ENCODE measurements around the gene HYAL2. TPM values are rescaled to one million over a fixed set of nuclear protein-coding genes. Genes with fewer than 3 reads are reported as not detected.

HYAL2 gene
- total RNA-seq, 6 donors from 2014 or later = 120 to 389 (median 226) TPM

- Histone ChIP-seq H3K36me3 (peaks cover 11 to 62% (median 38%) of the 10 kb centered on the region in 4 donors), H3K4me1 (peaks cover 76 to 89% (median 87%) of the 10 kb centered on the region in 4 donors), H3K9me3 (no peaks in the 10 kb centered on the region), H3K27ac (peak overlapping the region; percentile 94 to 97 (median 95)), H3K4me3 (peak overlapping the region; percentile 65 to 96 (median 74)), H3K27me3 (no peaks in the 10 kb centered on the region)
- 1% methylated on average over 13 to 25 of the region's 45 CpGs for WGBS, 2 donors
- ATAC-seq (ENCODE audit: low FRiP score in 2 of 2) (peak in 1 of 2 donors; percentile 84), DNase-seq (peak; percentile 83 to 95)
- TF ChIP-seq, protein P1, sequence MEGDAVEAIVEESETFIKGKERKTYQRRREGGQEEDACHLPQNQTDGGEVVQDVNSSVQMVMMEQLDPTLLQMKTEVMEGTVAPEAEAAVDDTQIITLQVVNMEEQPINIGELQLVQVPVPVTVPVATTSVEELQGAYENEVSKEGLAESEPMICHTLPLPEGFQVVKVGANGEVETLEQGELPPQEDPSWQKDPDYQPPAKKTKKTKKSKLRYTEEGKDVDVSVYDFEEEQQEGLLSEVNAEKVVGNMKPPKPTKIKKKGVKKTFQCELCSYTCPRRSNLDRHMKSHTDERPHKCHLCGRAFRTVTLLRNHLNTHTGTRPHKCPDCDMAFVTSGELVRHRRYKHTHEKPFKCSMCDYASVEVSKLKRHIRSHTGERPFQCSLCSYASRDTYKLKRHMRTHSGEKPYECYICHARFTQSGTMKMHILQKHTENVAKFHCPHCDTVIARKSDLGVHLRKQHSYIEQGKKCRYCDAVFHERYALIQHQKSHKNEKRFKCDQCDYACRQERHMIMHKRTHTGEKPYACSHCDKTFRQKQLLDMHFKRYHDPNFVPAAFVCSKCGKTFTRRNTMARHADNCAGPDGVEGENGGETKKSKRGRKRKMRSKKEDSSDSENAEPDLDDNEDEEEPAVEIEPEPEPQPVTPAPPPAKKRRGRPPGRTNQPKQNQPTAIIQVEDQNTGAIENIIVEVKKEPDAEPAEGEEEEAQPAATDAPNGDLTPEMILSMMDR (IDR thresholded peaks at IDR 0.05) = no peak
- TF ChIP-seq POLR2AphosphoS5 (IDR thresholded peaks at IDR 0.05) = peak; percentile 6 to 45
- peak in 1 of 4 donors; percentile 19 for TF ChIP-seq POLR2A (IDR thresholded peaks at IDR 0.05)
- no peak for TF ChIP-seq EP300 (IDR thresholded peaks at IDR 0.05)
Measured at GRCh38 chr3:50320853-50321335, 1.7 kb downstream of the HYAL2 start.

DNA sequence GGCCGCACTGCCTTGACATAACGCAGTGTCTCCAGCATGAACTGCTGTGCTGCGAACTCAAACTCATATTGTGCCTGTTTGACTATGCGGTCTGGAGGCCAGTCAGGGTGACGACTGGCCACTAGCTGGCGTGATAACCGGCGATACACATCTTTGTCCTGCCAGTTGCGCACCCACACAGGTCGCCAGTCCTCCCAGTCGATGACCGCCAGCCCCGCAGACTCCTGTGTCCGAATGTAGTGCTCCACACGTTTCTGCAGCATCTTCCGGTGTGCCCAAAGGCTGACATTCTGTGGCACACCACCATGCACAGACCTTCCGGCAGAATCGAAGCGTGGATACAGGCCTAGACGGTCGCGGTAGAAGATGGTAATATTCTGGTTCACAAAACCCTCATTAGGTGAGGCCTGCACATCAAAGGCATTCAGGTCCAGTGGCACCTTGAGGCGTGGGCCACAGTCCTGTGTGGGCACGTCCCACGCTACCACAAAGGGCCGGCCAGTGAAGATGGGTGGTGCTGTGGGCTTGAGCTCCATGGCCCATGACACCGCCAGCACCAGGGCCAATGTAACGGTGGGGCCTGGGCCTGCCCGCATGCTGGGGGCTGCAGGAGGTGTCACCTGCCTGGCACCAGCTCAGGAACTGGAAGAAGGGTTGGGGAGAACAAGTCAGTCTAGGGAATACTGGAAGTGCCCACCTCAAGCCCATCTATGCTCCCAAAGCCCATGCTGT lies 2.5 kb downstream of the HYAL2 start:
- WGBS, 2 donors = 60 to 66% methylated on average over 1 to 29 of the region's 29 CpGs
- TF ChIP-seq POLR2AphosphoS5 (IDR thresholded peaks at IDR 0.05) (no peak), EP300 (IDR thresholded peaks at IDR 0.05) (no peak), POLR2A (IDR thresholded peaks at IDR 0.05) (no peak)
- TF ChIP-seq, protein P1 (IDR thresholded peaks at IDR 0.05) = no peak
- H3K27ac ChIP-seq = peak overlapping the region; percentile 94 to 97 (median 95)

DNA sequence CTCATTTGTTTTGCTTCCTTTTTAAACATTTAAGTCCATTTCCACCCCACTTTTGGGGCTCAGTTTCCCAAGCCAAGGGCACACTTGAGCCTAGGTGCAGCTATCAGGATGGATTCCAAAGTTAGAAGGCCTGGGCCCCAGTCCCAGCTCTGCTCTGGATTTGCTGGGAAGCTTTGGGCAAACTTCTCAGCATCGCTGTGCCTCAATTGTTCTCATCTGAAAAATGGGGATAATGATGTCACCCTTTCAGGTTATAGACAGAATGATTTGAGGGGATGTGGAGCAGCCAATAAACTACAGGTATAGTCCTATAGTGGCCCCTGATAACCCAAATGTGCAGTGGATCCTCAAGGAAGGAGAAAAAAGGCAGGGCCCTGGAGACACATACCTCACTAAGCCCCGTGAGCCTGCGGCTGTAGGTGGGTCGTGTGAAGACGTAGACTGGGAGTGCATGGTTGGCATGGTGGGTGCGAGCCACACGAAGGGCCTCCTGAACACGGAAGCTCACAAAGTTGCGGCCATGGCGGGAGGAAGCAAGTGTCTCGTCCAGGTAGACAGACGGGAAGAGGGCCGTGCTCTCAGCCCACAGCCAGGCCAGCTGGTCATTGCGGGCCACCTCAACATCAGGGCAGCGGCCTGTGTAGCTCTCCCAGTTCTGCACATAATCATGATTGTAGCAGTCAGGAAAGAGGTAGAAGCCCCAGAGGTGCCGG lies 3.2 kb downstream of the HYAL2 start:
- no peak for ATAC-seq (ENCODE audit: low FRiP score in 2 of 2)
- H3K4me1 ChIP-seq = peaks cover 83 to 90% (median 86%) of the 10 kb centered on the region in 4 donors
- peak in 1 of 2 donors; percentile 41 for DNase-seq
- H3K9me3 ChIP-seq = no peaks in the 10 kb centered on the region
- TF ChIP-seq POLR2A (IDR thresholded peaks at IDR 0.05) = peak in 1 of 4 donors; percentile 27
- TF ChIP-seq, protein P1 (IDR thresholded peaks at IDR 0.05) = no peak
- no peak for TF ChIP-seq EP300 (IDR thresholded peaks at IDR 0.05)
- TF ChIP-seq POLR2AphosphoS5 (IDR thresholded peaks at IDR 0.05) = no peak
- H3K4me3 ChIP-seq = peak overlapping the region; percentile 65 to 96 (median 74)
- peak overlapping the region; percentile 94 to 97 (median 95) for H3K27ac ChIP-seq
- WGBS, 2 donors = 62 to 81% methylated on average over 14 to 16 of the region's 16 CpGs
- no peaks in the 10 kb centered on the region for H3K27me3 ChIP-seq
- H3K36me3 ChIP-seq = peaks cover 13 to 67% (median 30%) of the 10 kb centered on the region in 4 donors

More for the DNA sequence above, 2.5 kb downstream of the HYAL2 start:
- no peaks in the 10 kb centered on the region for H3K9me3 ChIP-seq
- ATAC-seq (ENCODE audit: low FRiP score in 2 of 2) (no peak), DNase-seq (peak in 1 of 2 donors; percentile 65)
- peaks cover 83 to 90% (median 86%) of the 10 kb centered on the region in 4 donors for H3K4me1 ChIP-seq
- H3K36me3 ChIP-seq = peaks cover 13 to 65% (median 32%) of the 10 kb centered on the region in 4 donors
- peak overlapping the region; percentile 65 to 96 (median 74) for H3K4me3 ChIP-seq
- no peaks in the 10 kb centered on the region for H3K27me3 ChIP-seq

DNA sequence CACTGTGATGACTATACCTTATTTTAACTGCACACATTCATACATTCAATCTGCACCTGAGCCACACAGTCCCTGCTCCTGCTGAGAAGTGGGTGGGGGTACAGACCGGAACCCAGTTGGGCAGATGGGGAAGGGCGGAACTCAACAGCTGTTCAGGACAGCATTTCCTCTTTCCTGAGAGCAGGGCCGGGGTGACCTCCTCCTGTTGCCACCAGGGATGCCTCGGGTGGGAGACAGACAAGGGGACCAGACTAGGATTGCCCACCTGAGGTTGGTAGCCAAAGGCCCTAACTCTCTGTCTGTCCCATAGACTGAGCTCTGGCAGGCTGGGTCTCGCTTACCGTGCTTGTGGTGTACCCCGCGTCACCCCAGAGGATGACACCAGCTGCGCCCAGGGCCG lies 3.9 kb downstream of the HYAL2 start:
- Histone ChIP-seq H3K4me1 (peaks cover 75 to 89% (median 88%) of the 10 kb centered on the region in 4 donors), H3K36me3 (peaks cover 13 to 69% (median 30%) of the 10 kb centered on the region in 4 donors), H3K27me3 (no peaks in the 10 kb centered on the region), H3K4me3 (peak overlapping the region; percentile 65 to 96 (median 74)), H3K9me3 (no peaks in the 10 kb centered on the region), H3K27ac (peak overlapping the region; percentile 94 to 97 (median 95))
- DNase-seq (no peak), ATAC-seq (ENCODE audit: low FRiP score in 2 of 2) (no peak)
- peak in 1 of 2 donors; percentile 64 for TF ChIP-seq POLR2AphosphoS5 (IDR thresholded peaks at IDR 0.05)
- TF ChIP-seq POLR2A (IDR thresholded peaks at IDR 0.05) = no peak
- TF ChIP-seq, protein P1 (IDR thresholded peaks at IDR 0.05) = no peak
- TF ChIP-seq EP300 (IDR thresholded peaks at IDR 0.05) = no peak
- 41 to 62% methylated on average over 7 to 10 of the region's 10 CpGs for WGBS, 2 donors

Measured in upper lobe of left lung (tissue), 6 donors.